Measurements from ENCODE around the gene UBE2K. TPM values are rescaled to one million over a fixed set of nuclear protein-coding genes. Genes with fewer than 3 reads are reported as not detected.
"Not testable (repeated sequence)": the region's sequence is repeated elsewhere in the genome, so short reads cannot be mapped to it uniquely, and the experiment has no call there.

UBE2K gene
- total RNA-seq, 1 donor from 2014 or later = 57.7 TPM

DNA sequence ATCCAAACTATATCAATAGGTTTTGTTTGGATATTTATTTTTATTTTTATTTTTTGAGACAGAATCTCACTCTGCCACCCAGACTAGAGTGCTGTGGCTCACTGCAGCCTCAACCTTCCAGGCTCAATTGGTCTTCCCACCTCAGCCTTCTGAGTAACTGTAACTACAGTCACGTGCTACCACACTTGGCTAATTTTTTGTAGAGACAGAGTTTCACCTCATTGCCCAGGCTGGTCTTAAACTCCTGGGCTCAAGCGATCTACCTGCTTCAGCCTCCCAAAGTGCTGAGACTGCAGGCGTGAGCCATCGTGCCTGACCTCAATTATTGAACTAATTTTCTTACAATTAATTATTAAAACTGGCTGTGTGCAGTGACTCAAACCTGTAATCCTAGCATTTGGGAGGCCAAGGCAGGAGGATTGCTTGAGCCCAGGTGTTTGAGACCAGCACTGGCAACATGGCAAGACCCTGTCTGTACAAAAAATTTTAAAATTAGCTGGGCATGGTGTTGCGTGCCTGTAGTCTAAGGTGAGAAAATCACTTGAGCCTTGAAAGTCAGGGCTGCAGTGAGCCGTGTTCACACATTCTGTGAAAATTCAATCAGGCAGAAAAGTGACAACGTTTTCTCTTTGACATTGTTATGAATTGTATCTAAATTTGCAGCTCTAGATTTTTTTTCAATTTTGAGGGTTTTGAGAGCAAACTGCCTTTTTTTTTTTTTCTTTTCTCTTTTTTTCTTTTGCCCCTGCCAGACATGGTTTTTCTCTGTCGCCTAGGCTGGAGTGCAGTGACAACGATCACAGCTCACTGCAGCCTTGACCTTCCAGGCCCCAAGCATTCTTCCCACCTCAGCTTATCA lies 66.0 kb downstream of the UBE2K start:
- ATAC-seq (ENCODE audit: poor library complexity) = no peak
- DNase-seq = no peak
- intact Hi-C loops (cut with DNase I) = no loop called here

DNA sequence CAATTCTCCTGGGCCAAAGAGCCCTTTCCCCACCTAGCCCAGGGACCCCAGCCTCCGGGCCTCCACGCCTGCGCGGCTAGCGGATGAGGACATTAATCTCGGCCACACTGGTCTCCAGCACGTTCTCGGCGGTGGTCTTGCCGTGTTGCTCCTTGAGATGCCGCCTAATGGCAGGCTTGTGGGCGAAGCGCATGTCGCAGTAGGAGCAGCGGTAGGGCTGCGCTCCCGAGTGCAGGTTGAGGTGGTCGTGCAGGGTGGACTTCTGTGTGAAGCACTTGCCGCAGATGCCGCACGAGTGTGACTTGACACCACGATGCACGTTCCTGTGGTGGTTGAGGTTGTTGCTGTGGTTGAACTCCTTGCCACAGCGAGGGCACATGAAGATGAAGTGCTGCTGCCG lies 72.1 kb downstream of the UBE2K start:
- DNase-seq = no peak
- intact Hi-C loops (cut with DNase I) = no loop called here
- no peak for ATAC-seq (ENCODE audit: poor library complexity)

GRCh38 chr4:39770471-39770870 lies 72.5 kb downstream of the UBE2K start:
- DNase-seq = no peak
- ATAC-seq (ENCODE audit: poor library complexity) = no peak
- intact Hi-C loops (cut with DNase I) = no loop called here

GRCh38 chr4:39770969-39771724 lies 73.2 kb downstream of the UBE2K start:
- ATAC-seq (ENCODE audit: poor library complexity) = no peak
- no peak for DNase-seq
- intact Hi-C loops (cut with DNase I) = no loop called here

- DNase-seq; ATAC-seq (ENCODE audit: poor library complexity); intact Hi-C loops (cut with DNase I): not testable (repeated sequence)
Measured at GRCh38 chr4:39781988-39782387, 84.1 kb downstream of the UBE2K start.

DNA sequence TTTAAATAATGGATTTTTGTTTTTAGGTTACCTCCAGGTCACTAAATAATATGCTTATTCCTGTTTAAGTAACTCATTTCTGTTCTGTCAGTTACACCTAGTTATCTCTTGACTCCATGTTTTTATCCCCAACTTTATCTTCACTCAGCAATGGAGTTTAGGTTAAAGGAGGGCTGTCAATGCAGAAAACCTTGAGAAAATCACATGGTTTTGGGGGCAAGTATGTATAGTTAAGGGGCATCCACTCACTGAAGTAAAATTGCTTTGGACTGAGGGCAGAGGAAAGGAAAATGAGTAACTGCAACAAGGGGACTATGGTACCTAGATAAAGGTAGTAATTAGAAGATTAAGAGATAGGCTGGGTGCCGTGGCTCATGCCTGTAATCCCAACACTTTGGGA lies 87.1 kb downstream of the UBE2K start:
- DNase-seq (no peak), ATAC-seq (ENCODE audit: poor library complexity) (no peak)
- intact Hi-C loops (cut with DNase I) = no loop called here

DNA sequence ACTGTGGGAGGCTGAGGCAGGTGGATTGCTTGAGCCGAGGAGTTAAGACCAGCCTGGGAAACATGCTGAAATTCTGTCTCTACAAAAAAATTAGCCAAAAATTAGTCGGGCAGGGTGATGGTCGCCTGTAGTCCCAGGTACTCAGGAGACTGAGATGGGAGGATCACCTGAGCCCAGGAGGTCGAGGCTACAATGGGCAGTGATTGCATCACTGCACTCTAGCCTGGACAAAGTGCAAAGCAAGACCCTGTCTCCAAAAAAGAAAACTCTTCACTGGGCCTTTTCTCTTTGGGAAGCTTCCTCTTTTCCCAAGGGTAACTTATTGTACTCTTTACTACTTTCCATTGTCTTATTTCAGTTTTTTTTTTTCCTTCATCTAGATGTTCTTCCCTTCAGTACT lies 88.9 kb downstream of the UBE2K start:
- no peak for ATAC-seq (ENCODE audit: poor library complexity)
- intact Hi-C loops (cut with DNase I) = no loop called here

DNA sequence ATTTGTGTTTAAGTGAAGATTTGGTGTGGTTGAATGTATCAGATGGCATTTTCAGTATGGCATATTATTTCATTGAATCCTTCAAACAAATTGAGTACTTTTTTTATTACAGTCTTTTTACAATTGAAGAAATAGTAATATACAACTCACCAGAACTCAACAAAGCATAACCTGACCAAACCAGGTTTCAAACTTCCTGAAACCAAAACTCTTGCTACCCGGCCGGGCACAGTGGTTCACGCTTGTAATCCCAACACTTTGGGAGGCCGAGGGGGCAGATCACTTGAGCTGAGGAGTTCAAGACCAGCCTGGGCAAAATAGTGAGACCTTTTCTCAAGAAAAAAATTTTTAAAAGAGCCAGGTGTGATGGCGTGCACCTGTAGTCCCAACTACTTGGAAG lies 94.2 kb downstream of the UBE2K start:
- ATAC-seq (ENCODE audit: poor library complexity) (no peak), DNase-seq (no peak)
- intact Hi-C loops (cut with DNase I) = no loop called here

More for the DNA sequence above, 88.9 kb downstream of the UBE2K start:
- no peak for DNase-seq

- DNase-seq = no peak
- ATAC-seq (ENCODE audit: poor library complexity) = no peak
- intact Hi-C loops (cut with DNase I) = no loop called here
Measured at GRCh38 chr4:39792529-39792928, 94.6 kb downstream of the UBE2K start.

- intact Hi-C loops (cut with DNase I); ATAC-seq (ENCODE audit: poor library complexity); DNase-seq: not testable (repeated sequence)
Measured at GRCh38 chr4:39792976-39793375, 95.0 kb downstream of the UBE2K start.

- intact Hi-C loops (cut with DNase I) = no loop called here
- DNase-seq = no peak
- no peak for ATAC-seq (ENCODE audit: poor library complexity)
Measured at GRCh38 chr4:39802005-39802404, 104.1 kb downstream of the UBE2K start.

- intact Hi-C loops (cut with DNase I) = no loop called here
- no peak for DNase-seq
- ATAC-seq (ENCODE audit: poor library complexity) = no peak
Measured at GRCh38 chr4:39808231-39808749, 110.4 kb downstream of the UBE2K start.

GRCh38 chr4:39812500-39812899 lies 114.6 kb downstream of the UBE2K start:
- DNase-seq = no peak
- ATAC-seq (ENCODE audit: poor library complexity) = no peak
- intact Hi-C loops (cut with DNase I) = no loop called here

GRCh38 chr4:39813033-39813432 lies 115.1 kb downstream of the UBE2K start:
- ATAC-seq (ENCODE audit: poor library complexity); DNase-seq; intact Hi-C loops (cut with DNase I): not testable (repeated sequence)

- DNase-seq; ATAC-seq (ENCODE audit: poor library complexity); intact Hi-C loops (cut with DNase I): not testable (repeated sequence)
Measured at GRCh38 chr4:39813761-39814160, 115.8 kb downstream of the UBE2K start.

- intact Hi-C loops (cut with DNase I) = no loop called here
- ATAC-seq (ENCODE audit: poor library complexity) (no peak), DNase-seq (no peak)
Measured at GRCh38 chr4:39814403-39815185, 116.7 kb downstream of the UBE2K start.

- no peak for ATAC-seq (ENCODE audit: poor library complexity)
- intact Hi-C loops (cut with DNase I) = no loop called here
Measured at GRCh38 chr4:39818646-39819045, 120.7 kb downstream of the UBE2K start.

GRCh38 chr4:39820186-39820585 lies 122.2 kb downstream of the UBE2K start:
- DNase-seq = no peak
- intact Hi-C loops (cut with DNase I) = no loop called here
- ATAC-seq (ENCODE audit: poor library complexity) = no peak

More at GRCh38 chr4:39818646-39819045, 120.7 kb downstream of the UBE2K start:
- no peak for DNase-seq

DNA sequence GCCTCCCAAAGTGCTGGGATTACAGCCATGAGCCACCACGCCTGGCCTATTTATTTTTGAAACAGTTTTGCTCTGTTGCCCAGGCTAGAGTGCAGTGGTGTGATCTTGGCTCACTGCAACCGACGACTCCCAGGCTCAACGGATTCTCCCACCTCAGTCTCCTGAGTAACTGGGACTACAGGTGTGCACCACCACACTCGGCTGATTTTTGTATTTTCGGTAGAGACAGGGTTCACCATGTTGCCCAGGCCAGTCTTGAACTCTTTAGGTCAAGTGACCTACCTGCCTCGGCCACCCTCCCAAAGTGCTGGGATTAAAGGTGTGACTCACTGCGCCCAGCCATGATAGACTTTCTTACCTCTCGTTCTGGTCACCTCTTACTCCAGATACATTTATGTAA lies 124.0 kb downstream of the UBE2K start:
- intact Hi-C loops (cut with DNase I) = no loop called here
- DNase-seq = no peak
- ATAC-seq (ENCODE audit: poor library complexity) = no peak

Data from Right ventricle myocardium superior (tissue), 1 donor.